ENCODE results near the gene NCBP1.

Gene NCBP1

GRCh38 chr9:97627624-97628023, 6.0 kb upstream of the NCBP1 start:
- DNase-seq = no peak

- DNase-seq = no peak
These were observed 5.0 kb upstream of the NCBP1 start for GRCh38 chr9:97628668-97629067.

DNA sequence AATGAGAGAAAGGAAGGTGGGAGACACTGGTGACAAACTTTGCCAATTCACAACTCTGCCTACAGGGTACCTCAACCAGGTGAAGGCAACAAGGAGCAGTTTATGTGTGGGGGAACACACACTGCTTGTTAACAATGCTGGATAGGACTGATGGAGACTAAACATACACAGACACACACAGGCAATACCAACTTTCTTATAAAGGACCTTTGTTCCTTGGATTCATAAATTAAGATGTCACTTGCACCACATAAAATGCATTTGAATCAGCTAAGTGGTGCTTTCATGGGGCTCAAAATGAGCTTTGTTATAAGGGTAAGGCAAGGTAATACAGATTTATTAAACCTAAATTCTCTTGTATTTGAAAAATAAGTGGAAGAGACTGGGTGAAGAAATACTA, 4.5 kb upstream of the NCBP1 start:
- no peak for DNase-seq

DNA sequence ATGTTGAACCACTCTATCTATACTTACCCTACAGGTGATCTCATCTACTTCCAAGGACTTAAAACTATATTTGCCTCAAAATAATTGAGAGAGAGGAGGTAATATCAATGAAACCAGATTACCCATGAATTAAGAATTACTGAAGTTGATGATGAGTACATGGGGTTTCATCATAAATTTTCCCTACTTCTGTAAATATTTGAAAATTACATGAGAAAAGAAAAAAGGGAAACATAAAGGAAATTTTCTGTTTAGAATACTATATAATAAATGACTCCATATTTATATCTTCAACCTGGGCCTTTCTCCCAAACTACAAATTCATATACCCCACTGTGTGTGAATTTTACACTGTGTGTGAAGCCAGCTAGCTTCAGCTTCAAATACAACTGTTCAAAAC, 3.0 kb upstream of the NCBP1 start:
- DNase-seq = no peak

DNA sequence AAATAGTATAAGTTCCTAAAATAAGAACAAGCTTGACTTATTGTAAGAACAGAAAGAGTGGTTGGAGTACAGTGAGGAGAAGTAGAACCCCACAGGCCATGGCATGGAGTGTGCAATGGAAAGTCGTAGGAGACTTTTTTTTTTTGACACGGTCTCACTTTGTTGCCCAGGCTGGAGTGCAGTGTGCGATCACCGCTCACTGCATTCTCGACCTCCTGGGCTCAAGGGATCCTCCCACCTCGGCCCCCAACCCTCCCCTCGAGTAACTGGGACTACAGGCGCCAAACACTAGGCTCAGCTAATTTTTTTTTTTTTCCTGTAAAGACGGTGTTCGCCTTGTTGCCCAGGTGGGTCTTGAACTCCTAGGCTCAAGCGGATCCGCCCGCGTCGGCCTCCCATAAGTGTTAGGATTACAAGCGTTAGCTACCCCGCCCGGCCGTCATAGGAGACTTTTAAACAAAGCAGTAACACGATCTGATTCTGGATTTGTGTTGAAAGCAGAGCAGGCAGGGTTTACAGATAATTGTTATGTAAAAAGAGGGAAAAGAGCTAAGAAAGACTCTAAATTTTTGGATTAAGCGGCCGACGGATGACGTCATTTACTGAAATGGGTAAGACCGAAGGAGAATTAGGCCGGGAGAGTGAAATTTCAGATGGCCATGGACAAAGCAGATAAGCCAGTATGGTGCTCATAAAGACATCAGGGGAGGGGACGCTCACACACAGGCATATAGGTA, 1.2 kb upstream of the NCBP1 start:
- peak in 1 of 14 donors; percentile 49 for DNase-seq

DNA sequence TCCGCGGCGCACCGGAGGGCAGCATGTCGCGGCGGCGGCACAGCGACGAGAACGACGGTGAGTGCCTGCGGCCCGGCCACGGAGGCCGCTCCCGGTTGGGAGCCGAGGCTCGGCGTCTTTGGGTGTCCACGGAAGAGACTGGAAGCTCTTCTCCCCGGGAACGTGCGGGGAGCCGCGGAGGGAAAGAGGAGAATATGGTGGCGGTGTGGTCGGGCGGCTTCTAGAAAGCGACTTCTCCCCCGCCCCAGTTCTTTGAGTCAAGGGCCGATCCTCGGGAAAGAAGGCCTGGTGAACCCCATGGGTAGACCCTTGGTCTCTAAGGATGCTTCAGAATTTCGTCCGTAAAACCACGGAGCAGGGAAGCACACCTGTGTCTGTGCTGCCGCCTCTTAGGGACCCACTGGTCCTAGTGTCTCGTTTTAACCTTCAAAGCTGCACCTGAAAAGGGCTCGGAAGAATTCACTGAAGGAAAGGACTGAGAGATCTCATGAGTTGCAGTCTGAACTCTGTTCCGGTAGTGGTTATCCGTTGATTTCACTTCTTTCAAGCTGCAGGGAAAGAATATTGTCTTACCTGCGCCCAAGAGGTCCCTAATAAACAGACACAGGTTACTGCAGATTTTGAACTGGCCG, 354 bp downstream of the NCBP1 start:
- peak in 1 of 14 donors; percentile 52 for DNase-seq

DNA sequence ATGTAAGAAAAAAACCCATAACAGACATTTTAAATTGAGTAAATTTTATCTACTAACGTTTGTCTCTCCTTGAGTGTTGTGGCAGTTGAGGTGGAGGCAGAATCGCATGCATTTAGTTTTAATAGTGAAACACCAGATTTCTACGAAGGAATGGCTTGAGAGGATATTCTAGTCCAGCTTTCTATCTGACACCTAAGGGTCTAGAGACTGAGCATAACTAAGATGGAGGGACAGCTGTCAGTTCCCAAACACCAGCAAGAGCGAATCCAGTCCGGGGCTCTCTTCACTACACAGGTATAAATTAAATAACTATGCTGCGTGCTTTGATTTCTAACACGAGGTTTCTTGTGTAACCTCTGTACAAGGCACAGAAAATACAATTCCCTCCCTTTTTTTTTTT, 1.4 kb downstream of the NCBP1 start:
- DNase-seq = no peak

- DNase-seq = no peak
These were observed 3.3 kb downstream of the NCBP1 start for GRCh38 chr9:97636903-97637302.

- no peak for DNase-seq
These were observed 5.0 kb downstream of the NCBP1 start for GRCh38 chr9:97638666-97639065.

DNA sequence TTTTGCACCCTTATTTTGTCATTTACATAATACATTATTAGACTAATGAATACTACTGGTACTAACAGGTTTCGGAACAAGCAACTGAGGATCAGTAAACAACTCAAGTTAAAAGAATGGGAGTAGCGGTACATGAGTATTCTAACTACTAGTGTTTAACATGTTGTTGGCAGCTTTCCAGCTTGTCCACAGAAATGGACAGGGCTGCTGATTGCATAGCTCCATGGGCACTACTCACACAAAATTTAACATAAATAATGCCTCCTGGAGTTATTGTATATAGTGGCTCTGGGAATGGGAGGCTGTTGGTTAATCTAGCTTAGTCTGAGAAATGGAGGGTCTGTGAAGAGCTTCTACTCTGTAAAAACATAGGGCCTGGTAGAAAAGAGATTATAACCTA, 6.7 kb downstream of the NCBP1 start:
- no peak for DNase-seq

GRCh38 chr9:97645720-97646119, 12.1 kb downstream of the NCBP1 start:
- DNase-seq = no peak

DNA sequence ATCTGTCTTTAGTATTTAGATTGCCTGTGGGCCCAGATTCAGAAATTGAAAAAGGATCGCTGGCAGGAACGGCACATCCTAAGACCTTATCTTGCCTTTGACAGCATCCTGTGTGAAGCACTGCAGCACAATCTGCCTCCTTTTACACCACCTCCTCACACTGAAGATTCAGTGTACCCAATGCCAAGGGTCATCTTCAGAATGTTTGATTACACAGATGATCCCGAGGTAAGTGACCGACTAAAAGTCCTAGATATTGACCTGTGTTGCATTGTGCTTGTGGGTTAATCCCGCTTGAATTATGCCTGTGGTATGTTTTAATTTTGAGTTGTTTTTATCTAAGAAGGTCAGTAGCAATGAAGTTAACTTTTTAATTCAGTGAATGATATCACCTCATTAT, 14.4 kb downstream of the NCBP1 start:
- DNase-seq = no peak

DNA sequence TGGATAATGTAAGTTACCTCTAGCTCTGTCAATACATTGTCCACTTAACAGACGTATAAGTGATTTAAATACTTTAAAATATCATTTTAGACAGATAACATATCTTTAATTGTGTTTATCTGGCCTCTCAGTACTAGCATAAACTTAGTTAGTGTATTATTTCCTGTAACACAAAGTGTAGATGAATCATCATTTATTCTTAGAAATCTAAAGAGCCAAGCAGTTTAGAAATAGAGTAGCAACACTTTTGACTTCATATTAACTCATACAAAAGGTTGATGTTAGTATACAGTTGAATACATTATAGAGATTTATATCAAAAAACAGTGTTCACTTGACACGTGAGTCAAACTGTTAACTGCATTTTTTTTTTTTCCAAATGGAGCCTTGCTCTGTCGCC, 18.0 kb downstream of the NCBP1 start:
- DNase-seq = no peak

DNA sequence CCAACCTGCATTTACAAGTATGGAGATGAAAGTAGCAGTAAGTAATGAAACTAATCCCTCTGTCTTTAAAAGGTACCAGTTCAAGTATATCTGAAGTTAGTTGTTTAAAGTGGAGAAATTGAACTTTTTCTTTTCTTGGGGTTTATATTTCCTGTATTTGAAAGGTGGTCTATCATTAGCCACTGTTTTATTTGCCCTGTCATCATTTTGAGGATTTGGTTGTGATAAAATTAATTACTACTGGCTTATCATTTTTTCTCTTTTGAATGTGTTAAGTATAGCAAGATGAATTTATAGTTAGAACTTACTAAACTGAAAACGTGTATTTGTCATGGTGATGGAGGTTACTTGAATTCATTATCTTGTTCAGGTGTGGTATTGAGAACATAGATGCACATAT, 25.1 kb downstream of the NCBP1 start:
- DNase-seq = no peak

- DNase-seq = no peak
These were observed 26.1 kb downstream of the NCBP1 start for GRCh38 chr9:97659771-97660170.

- DNase-seq = no peak
These were observed 26.7 kb downstream of the NCBP1 start for GRCh38 chr9:97660340-97660739.

- no peak for DNase-seq
These were observed 27.2 kb downstream of the NCBP1 start for GRCh38 chr9:97660847-97661246.

DNA sequence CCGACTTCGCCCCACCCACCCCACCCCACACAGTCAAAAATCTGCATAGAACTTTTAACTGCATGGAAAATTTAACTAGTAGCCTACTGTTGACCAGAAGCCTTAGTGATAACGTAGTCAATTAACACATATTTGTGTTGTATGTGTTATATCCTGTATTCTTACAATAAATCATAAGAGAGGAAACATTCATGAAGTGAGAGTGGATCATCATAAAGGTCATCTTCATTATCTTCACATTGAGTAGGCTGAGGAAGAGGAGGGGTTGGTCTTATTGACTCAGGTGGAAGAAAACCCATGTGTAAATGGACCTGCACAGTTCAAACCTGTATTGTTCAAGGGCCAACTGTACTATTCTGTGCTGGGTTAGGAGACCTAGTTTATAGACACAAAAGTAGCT, 32.1 kb downstream of the NCBP1 start:
- no peak for DNase-seq

- DNase-seq = no peak
These were observed 33.5 kb downstream of the NCBP1 start for GRCh38 chr9:97666907-97667686.

DNA sequence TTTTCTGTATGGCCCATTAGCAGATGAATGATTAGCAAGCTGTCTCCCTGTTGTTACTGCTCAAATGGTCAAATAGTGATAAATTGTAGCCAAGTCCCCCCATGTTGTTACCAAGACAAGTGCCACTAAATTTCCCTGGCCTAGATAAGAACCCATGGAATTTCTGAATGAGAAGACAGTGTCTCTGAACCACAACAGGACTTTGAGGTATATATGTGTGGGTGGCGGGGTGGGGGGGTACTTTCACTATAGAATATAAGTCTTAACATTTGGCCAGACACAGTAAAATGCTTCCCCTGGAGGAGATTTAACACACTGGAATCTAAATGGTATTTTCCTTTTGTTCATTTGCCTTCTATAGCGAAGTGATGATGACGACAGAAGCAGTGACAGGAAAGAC, 34.9 kb downstream of the NCBP1 start:
- DNase-seq = no peak

DNA sequence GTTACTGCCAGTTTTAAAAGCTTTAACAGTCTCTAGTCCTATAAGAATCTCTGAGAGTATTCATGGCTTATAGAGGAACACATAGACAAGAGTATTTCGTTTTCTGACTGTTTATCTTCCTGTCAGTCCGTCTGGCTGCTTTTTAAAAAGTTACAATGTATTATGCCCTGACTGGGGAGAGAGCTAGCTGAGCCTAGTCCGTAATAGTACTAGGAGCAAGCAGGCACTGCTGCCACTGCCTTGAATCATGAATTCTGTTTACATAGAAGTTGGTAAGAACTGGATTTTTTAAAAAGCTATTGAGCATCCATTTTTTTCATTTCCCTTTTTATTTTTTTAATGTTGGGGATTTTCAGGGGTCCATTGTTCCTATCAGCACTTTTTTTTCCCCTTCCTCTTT, 37.0 kb downstream of the NCBP1 start:
- DNase-seq = no peak

GRCh38 chr9:97672403-97672802, 38.8 kb downstream of the NCBP1 start:
- DNase-seq = no peak

- no peak for DNase-seq
These were observed 40.3 kb downstream of the NCBP1 start for GRCh38 chr9:97673922-97674321.

DNA sequence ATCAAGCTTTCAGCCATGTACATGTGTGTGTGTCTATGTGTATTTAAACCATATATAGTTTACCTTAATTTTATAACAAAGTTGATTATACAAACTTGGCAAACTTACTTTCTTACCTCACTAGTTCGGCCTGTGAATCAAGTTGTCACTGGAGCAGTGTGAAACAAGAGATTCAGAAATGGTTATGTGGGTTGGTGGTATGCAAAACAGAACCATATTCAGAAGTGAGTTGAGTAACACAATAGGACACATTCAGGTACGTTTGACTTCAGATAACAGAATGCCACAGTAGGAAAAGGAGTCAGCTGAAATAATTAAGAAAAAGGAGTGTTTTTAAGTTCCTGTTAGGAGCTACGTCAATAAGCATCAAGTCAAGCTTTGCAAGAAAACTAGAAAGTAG, 42.0 kb downstream of the NCBP1 start:
- no peak for DNase-seq
